DND-41 (cell line): ENCODE measurements around the gene TINAGL1.

Source experiments
- ATAC-seq: fragments of 200-7000 bp; cut with Tn5 transposase; 3 replicates; pipeline ENCODE4 v1.9.1; 2021; ENCODE audit warnings: low read depth; ENCODE audit not compliant: insufficient read depth
- DNase-seq: peaks from one replicate; pipeline ENCODE4 v3.0.0-alpha.2; 2020
- H2AFZ ChIP-seq: 2 replicates; pipeline ENCODE4 v1.6.0; 2012; ENCODE audit warnings: low read depth, low read length
- H3K27ac ChIP-seq: 2 replicates; pipeline ENCODE4 v1.5.1; 2012; ENCODE audit warnings: low read length, inconsistent platforms
- H3K27me3 ChIP-seq: fragments of 200-600 bp; sonication (generic); 2 replicates; pipeline ENCODE4 v1.6.0; 2012; ENCODE audit warnings: low read length, mild to moderate bottlenecking, inconsistent platforms; ENCODE audit not compliant: insufficient read depth, poor library complexity
- H3K36me3 ChIP-seq: 2 replicates; pipeline ENCODE4 v1.5.1; 2012; ENCODE audit warnings: low read length, inconsistent platforms; ENCODE audit not compliant: insufficient read depth
- H3K4me1 ChIP-seq: 2 replicates; pipeline ENCODE4 v1.5.1; 2012; ENCODE audit warnings: mild to moderate bottlenecking, low read length; ENCODE audit not compliant: insufficient read depth
- H3K4me2 ChIP-seq: 2 replicates; pipeline ENCODE4 v1.6.0; 2012; ENCODE audit warnings: mild to moderate bottlenecking, moderate library complexity, low read length, inconsistent platforms; ENCODE audit not compliant: insufficient read depth
- H3K4me3 ChIP-seq, 2 experiments: fragments of 200-600 bp in 1 of 2; shearing (Covaris generic) in 1 of 2; 2 replicates each; pipeline ENCODE4 v1.5.1; 2012 to 2016; ENCODE audit warnings: inconsistent platforms in 2 of 2, low read length in 2 of 2, mild to moderate bottlenecking in 2 of 2, low read depth in 1 of 2, moderate library complexity in 1 of 2
- H3K79me2 ChIP-seq: 2 replicates; pipeline ENCODE4 v1.6.0; 2012; ENCODE audit warnings: low read length, inconsistent platforms; ENCODE audit not compliant: insufficient read depth
- H3K9ac ChIP-seq: 2 replicates; pipeline ENCODE4 v1.6.0; 2012; ENCODE audit warnings: low read depth, mild to moderate bottlenecking, inconsistent platforms, low read length, moderate library complexity
- H3K9me3 ChIP-seq: 2 replicates; pipeline ENCODE4 v1.5.1; 2012; ENCODE audit warnings: low read length, moderate library complexity, mild to moderate bottlenecking, inconsistent platforms; ENCODE audit not compliant: insufficient read depth, severe bottlenecking
- H4K20me1 ChIP-seq: 2 replicates; pipeline ENCODE4 v1.6.0; 2012; ENCODE audit warnings: low read length; ENCODE audit not compliant: insufficient read depth
- CTCF ChIP-seq: IDR thresholded peaks from 2 replicates; pipeline ENCODE4 v1.5.1; 2012; ENCODE audit warnings: borderline replicate concordance, low read length, moderate library complexity, mild to moderate bottlenecking; ENCODE audit not compliant: poor library complexity, severe bottlenecking; ENCODE audit errors: extremely low read depth
- EZH2 ChIP-seq: IDR thresholded peaks from 3 replicates; pipeline ENCODE4 v1.6.1; 2012; ENCODE audit warnings: borderline replicate concordance, low read depth, mild to moderate bottlenecking, moderate library complexity, low read length, inconsistent platforms; ENCODE audit not compliant: severe bottlenecking

TINAGL1 gene

DNA sequence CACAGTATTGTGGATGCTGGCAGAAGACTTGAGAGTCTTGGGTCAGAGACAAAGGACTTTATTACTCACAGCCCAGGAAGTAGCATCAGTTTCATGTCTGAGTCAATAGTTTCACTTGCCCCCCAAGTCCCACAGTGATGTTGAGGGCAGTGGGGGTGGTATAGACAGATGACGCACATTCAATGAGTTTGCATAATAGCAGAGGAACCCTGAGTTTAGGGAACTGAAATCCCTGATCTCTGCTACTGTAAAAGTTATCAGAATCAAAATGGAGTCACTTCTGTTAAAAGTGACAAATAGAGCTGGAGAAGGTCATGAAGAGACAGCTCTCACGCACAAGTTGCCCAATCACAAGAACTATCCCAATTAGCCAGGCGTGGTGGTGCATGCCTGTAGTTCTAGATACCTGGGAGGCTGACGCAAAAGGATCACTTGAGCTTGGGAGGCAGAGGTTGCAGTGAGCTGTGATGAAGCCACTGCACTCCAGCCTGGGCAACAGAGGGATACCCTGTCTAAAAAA, 29.7 kb downstream of the TINAGL1 start:
- Histone ChIP-seq H3K27me3 (peaks cover 8% of the 10 kb centered on the region), H3K27ac (no peak overlapping the region), H3K9me3 (no peaks in the 10 kb centered on the region), H3K4me2 (no peak overlapping the region), H3K36me3 (no peaks in the 10 kb centered on the region), H4K20me1 (no peaks in the 10 kb centered on the region), H2AFZ (no peak overlapping the region), H3K9ac (no peak overlapping the region), H3K79me2 (no peaks in the 10 kb centered on the region), H3K4me3 (no peak overlapping the region), H3K4me1 (no peaks in the 10 kb centered on the region)
- ATAC-seq: no peak
- TF ChIP-seq CTCF: no peak
- TF ChIP-seq EZH2: no peak
- DNase-seq: no peak

DNA sequence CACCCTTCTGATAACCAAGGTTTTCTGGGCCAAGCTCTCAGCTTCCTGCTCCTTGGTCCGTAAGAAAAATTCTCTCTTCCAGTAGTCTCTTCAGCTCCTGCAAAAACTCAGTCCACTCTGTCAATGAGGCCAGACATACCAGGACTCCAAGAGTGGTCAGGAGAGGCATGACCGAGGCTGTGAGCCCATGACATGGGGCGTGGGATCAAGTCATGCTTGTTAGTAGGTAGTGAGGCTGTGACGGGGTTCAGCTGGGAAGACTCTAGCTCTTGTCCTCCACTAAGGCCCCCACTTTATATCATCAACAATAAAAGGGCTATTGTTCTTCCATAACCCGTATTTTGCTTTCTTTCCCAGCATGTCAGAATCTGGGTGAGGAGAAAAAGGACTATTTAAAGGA, 31.0 kb downstream of the TINAGL1 start:
- no peak for DNase-seq
- no peaks in the 10 kb centered on the region for H3K9me3 ChIP-seq
- H3K4me2 ChIP-seq: no peak overlapping the region
- no peaks in the 10 kb centered on the region for H3K79me2 ChIP-seq
- H4K20me1 ChIP-seq: no peaks in the 10 kb centered on the region
- no peak overlapping the region for H3K9ac ChIP-seq
- no peaks in the 10 kb centered on the region for H3K27me3 ChIP-seq
- no peaks in the 10 kb centered on the region for H3K36me3 ChIP-seq
- no peak for ATAC-seq
- no peaks in the 10 kb centered on the region for H3K4me1 ChIP-seq
- no peak overlapping the region for H3K27ac ChIP-seq
- no peak overlapping the region for H3K4me3 ChIP-seq
- H2AFZ ChIP-seq: no peak overlapping the region
- TF ChIP-seq EZH2: no peak
- TF ChIP-seq CTCF: no peak

DNA sequence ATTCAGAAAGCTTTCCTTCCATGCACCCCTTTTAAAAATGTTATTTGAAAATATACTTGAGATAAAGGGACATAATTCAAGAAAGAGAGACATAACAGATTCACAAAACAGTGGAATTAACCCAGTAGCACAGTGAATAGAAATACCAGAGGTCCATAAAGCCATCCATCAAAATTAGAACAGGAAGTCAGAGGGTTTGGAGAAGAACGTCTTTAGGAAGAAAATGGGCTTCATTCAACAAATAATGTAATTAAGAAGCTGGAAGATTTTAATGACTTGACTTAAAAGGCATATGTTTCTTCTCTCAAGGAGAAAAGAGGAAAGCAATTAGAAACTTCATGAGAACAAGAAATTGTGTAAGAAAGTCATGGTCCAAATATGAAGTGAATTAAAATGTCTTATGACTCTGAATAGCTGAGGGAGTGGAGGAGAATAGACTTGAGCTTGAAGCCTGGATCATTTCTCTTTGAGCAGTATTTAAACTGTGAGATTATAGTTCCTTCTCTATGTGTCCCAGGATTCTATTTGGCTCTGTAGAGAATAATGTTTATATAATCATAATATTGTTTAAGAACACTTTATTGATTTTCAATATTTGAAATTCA, 33.3 kb downstream of the TINAGL1 start:
- Histone ChIP-seq H3K36me3 (no peaks in the 10 kb centered on the region), H3K9me3 (no peaks in the 10 kb centered on the region), H4K20me1 (no peaks in the 10 kb centered on the region), H3K4me1 (no peaks in the 10 kb centered on the region), H3K79me2 (no peaks in the 10 kb centered on the region), H2AFZ (no peak overlapping the region), H3K27me3 (no peaks in the 10 kb centered on the region), H3K4me2 (no peak overlapping the region), H3K27ac (no peak overlapping the region), H3K4me3 (no peak overlapping the region), H3K9ac (no peak overlapping the region)
- TF ChIP-seq EZH2 (no peak), CTCF (no peak)
- no peak for ATAC-seq
- DNase-seq: no peak

DNA sequence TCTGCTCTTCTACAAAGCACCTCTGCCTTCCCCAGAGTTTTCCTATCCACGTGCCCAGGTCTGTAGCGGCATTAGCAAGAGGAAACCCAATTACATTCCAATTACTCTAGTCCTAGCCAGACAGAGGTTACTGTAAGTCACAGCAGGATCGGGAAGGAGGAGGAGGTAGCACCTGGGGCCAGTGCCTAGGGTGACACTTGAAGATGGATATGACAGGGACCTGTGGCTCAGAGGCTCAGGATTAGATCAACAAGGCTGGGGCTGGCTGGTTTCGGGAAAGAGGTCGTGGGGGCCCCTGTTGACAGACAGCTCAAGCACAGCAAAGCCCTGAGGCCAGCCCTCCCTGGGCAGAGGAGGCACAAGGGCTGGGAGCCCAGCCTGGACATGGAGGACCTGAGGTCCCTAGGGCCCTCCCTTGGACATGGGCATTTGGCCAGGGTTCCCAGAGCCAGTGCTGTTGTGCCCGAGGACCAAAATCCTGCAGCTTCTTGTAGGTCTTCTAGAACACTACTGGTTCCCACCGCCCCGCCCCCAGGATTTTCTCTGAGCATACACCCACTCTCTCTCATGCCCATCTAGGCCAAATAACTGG, 38.2 kb downstream of the TINAGL1 start:
- H3K36me3 ChIP-seq: no peaks in the 10 kb centered on the region
- H3K9ac ChIP-seq: no peak overlapping the region
- ATAC-seq: no peak
- H3K27me3 ChIP-seq: peaks cover 11% of the 10 kb centered on the region
- no peaks in the 10 kb centered on the region for H3K4me1 ChIP-seq
- no peak overlapping the region for H3K4me2 ChIP-seq
- DNase-seq: no peak
- H2AFZ ChIP-seq: no peak overlapping the region
- no peak overlapping the region for H3K27ac ChIP-seq
- H3K79me2 ChIP-seq: no peaks in the 10 kb centered on the region
- TF ChIP-seq EZH2 (no peak), CTCF (no peak)
- no peaks in the 10 kb centered on the region for H3K9me3 ChIP-seq
- no peak overlapping the region for H3K4me3 ChIP-seq
- H4K20me1 ChIP-seq: 0 out of 2 replicates have a peak, but pooled peaks cover 8% of the 10 kb centered on the region
